NB4 (cell line): Measurements from ENCODE around the gene ART4.

ENCODE experiments used
- POLR2A ChIP-seq: IDR thresholded peaks from 2 replicates; pipeline ENCODE4 v1.6.1; 2011; ENCODE audit warnings: mild to moderate bottlenecking; ENCODE audit not compliant: insufficient read length; ENCODE audit errors: extremely low read depth
- TF ChIP-seq, protein P1 (sequence below): IDR thresholded peaks from 2 replicates; pipeline ENCODE4 v1.6.1; 2011; ENCODE audit warnings: low read depth, low read length
- TF ChIP-seq, protein P2 (sequence below): IDR thresholded peaks from one replicate; pipeline ENCODE4 v1.5.1; 2012; ENCODE audit warnings: low read depth, low read length

DNA sequence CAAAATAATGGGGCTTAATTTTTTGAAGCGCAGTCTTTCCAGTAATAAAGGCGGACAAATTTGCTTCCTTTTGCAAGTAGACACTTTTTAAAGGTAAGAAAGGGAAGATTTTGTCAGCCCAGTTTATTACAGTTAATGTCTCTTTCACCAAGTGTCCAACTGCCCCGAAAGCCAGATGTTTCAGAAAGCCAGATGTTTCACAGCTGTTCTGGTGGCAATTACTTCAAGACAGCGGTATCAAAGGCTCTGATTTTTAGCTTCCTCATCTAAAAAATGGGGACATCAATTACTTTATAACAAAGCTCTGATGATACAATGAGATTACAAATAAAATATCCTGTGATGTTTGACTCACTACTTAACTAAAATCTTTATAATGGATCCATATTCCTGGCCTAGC lies 41.1 kb downstream of the ART4 start:
- TF ChIP-seq, protein P1, sequence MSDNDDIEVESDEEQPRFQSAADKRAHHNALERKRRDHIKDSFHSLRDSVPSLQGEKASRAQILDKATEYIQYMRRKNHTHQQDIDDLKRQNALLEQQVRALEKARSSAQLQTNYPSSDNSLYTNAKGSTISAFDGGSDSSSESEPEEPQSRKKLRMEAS, result no peak
- TF ChIP-seq, protein P2, sequence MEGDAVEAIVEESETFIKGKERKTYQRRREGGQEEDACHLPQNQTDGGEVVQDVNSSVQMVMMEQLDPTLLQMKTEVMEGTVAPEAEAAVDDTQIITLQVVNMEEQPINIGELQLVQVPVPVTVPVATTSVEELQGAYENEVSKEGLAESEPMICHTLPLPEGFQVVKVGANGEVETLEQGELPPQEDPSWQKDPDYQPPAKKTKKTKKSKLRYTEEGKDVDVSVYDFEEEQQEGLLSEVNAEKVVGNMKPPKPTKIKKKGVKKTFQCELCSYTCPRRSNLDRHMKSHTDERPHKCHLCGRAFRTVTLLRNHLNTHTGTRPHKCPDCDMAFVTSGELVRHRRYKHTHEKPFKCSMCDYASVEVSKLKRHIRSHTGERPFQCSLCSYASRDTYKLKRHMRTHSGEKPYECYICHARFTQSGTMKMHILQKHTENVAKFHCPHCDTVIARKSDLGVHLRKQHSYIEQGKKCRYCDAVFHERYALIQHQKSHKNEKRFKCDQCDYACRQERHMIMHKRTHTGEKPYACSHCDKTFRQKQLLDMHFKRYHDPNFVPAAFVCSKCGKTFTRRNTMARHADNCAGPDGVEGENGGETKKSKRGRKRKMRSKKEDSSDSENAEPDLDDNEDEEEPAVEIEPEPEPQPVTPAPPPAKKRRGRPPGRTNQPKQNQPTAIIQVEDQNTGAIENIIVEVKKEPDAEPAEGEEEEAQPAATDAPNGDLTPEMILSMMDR, result no peak
- no peak for TF ChIP-seq POLR2A
